ENCODE measurements around the gene PRADC1.

PRADC1 gene

GRCh38 chr2:73243884-73244570 lies 11.0 kb upstream of the PRADC1 start:
- peak; percentile 68 for DNase-seq
- TF ChIP-seq CTCF (IDR thresholded peaks at IDR 0.05; ENCODE audit: low read depth, low read length) = no peak
- H3K4me3 ChIP-seq (ENCODE audit: low read depth, low read length) = no peak overlapping the region

DNA sequence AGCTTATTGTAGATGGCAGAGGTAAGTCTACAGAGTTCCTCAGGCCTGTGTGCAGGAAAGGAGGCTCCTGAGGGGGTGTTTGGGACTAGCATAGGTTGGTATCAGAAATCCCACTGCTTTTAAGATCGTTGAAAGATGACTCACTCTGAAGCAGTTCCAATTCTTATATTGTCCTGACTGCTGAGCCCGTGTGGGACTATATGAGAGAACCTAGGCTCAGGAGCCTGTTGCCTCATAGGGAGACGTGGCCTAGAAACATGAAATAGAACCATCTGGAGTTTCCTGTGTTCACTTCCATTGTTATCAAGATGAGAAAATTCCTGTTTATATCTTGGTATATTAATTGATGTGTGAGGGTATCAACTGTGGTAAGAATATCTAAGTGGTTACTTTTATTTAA lies 6.7 kb upstream of the PRADC1 start:
- Histone ChIP-seq H3K27me3 (no peaks in the 10 kb centered on the region), H3K36me3 (peaks cover 23% of the 10 kb centered on the region), H3K4me3 (ENCODE audit: low read depth, low read length) (no peak overlapping the region), H3K9me3 (no peaks in the 10 kb centered on the region), H3K4me1 (no peaks in the 10 kb centered on the region)
- DNase-seq = no peak
- TF ChIP-seq CTCF (IDR thresholded peaks at IDR 0.05; ENCODE audit: low read depth, low read length) = no peak

More at GRCh38 chr2:73243884-73244570, 11.0 kb upstream of the PRADC1 start:
- Histone ChIP-seq H3K4me1 (no peaks in the 10 kb centered on the region), H3K36me3 (peaks cover 57% of the 10 kb centered on the region), H3K27me3 (no peaks in the 10 kb centered on the region), H3K9me3 (no peaks in the 10 kb centered on the region)

DNA sequence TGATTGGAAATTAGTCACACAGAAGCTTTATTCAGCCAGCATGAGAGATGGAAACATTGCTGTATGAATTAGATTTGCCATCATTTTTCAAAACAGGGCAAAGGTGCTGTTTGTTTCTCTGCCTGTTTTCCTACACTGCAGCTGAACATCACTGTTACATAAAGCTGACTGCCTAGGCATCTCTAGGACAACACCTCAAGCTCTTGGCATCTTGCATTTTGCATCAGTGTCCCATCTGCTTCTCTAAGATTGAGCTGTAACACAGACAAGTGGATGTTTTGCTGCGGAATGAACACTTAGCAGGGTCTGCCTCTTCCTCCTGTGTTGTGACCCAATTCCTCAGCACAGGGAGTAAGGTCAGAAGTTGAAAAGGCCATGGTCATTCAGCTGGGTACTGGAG lies 5.9 kb upstream of the PRADC1 start:
- no peaks in the 10 kb centered on the region for H3K9me3 ChIP-seq
- H3K4me1 ChIP-seq = no peaks in the 10 kb centered on the region
- no peak overlapping the region for H3K4me3 ChIP-seq (ENCODE audit: low read depth, low read length)
- DNase-seq = no peak
- no peaks in the 10 kb centered on the region for H3K27me3 ChIP-seq
- peaks cover 15% of the 10 kb centered on the region for H3K36me3 ChIP-seq
- no peak for TF ChIP-seq CTCF (IDR thresholded peaks at IDR 0.05; ENCODE audit: low read depth, low read length)

DNA sequence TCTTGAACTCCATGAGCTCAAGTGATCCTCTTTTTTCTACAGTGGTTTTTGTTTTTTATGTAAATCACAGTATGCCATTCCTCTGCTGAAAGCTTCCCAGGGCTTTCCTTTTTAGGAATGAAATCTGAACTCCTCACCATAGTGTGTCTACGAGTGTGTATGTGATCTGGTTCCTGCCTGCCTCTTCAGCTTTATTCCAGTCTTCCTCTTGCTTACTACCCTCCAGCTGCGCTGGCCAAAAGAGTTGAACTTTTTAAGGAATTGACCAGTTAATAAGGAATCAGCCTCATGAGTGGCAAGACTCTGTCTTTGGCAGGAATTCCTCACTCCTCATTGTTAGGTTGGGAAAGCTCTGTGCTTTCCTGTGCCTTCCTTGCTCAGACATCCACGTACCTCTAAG lies 5.1 kb upstream of the PRADC1 start:
- H3K36me3 ChIP-seq = peaks cover 13% of the 10 kb centered on the region
- no peak overlapping the region for H3K4me3 ChIP-seq (ENCODE audit: low read depth, low read length)
- no peak for DNase-seq
- H3K27me3 ChIP-seq = no peaks in the 10 kb centered on the region
- no peaks in the 10 kb centered on the region for H3K9me3 ChIP-seq
- no peak for TF ChIP-seq CTCF (IDR thresholded peaks at IDR 0.05; ENCODE audit: low read depth, low read length)
- H3K4me1 ChIP-seq = no peaks in the 10 kb centered on the region

DNA sequence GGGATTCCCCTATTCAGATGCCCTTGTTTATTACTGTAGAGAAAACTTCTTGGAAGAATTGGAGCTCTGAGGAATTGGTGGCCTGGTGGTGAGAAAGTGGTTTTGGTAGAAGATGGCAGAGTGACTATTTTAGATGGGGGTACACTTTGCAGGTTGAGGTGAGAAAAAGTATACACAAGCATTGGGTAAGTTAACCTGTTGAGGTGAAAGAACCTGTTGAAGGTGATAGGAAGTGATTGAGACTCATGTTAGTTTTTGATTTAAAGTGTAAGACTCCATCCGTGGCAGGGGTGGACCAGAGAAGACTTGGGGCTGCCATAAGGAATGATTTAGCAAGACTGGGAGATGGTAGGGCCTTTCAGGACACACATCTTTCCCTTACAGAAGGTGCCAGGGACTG lies 4.1 kb upstream of the PRADC1 start:
- TF ChIP-seq CTCF (IDR thresholded peaks at IDR 0.05; ENCODE audit: low read depth, low read length) = no peak
- Histone ChIP-seq H3K9me3 (no peaks in the 10 kb centered on the region), H3K4me1 (no peaks in the 10 kb centered on the region), H3K36me3 (peaks cover 10% of the 10 kb centered on the region), H3K27me3 (no peaks in the 10 kb centered on the region), H3K4me3 (ENCODE audit: low read depth, low read length) (no peak overlapping the region)
- no peak for DNase-seq

GRCh38 chr2:73235315-73236028 lies 2.4 kb upstream of the PRADC1 start:
- peak overlapping the region; percentile 84 for H3K4me3 ChIP-seq (ENCODE audit: low read depth, low read length)
- H3K4me1 ChIP-seq = no peaks in the 10 kb centered on the region
- DNase-seq = no peak
- no peaks in the 10 kb centered on the region for H3K9me3 ChIP-seq
- peaks cover 10% of the 10 kb centered on the region for H3K36me3 ChIP-seq
- no peak for TF ChIP-seq CTCF (IDR thresholded peaks at IDR 0.05; ENCODE audit: low read depth, low read length)
- H3K27me3 ChIP-seq = no peaks in the 10 kb centered on the region
